Testis (tissue), 2 donors: ENCODE data around the gene EREG.

Experiments used
- CTCF ChIP-seq, 3 experiments: fragments of 450-650 bp in 2 of 3; fragments of 200-600 bp in 1 of 3; sonication (generic) in 1 of 3; IDR thresholded peaks; one replicate each; pipeline ENCODE4 v1.5.1; 2016 to 2019; ENCODE audit warnings: antibody characterized with exemption in 3 of 3, mild to moderate bottlenecking in 2 of 3, moderate library complexity in 1 of 3
- POLR2A ChIP-seq: fragments of 450-650 bp; IDR thresholded peaks from one replicate; pipeline ENCODE4 v1.6.1; 2017; ENCODE audit warnings: antibody characterized with exemption, mild to moderate bottlenecking, moderate library complexity

- no peak for TF ChIP-seq CTCF (IDR thresholded peaks at IDR 0.05)
- no peak for TF ChIP-seq POLR2A
Observed at GRCh38 chr4:74315376-74315775, 49.6 kb upstream of the EREG start.
